ENCODE results near the gene CHDH. TPM values are rescaled to one million over a fixed set of nuclear protein-coding genes. Genes with fewer than 3 reads are reported as not detected.

CHDH gene
- total RNA-seq, 1 experiment from 2014 or later, result 5.1 TPM

DNA sequence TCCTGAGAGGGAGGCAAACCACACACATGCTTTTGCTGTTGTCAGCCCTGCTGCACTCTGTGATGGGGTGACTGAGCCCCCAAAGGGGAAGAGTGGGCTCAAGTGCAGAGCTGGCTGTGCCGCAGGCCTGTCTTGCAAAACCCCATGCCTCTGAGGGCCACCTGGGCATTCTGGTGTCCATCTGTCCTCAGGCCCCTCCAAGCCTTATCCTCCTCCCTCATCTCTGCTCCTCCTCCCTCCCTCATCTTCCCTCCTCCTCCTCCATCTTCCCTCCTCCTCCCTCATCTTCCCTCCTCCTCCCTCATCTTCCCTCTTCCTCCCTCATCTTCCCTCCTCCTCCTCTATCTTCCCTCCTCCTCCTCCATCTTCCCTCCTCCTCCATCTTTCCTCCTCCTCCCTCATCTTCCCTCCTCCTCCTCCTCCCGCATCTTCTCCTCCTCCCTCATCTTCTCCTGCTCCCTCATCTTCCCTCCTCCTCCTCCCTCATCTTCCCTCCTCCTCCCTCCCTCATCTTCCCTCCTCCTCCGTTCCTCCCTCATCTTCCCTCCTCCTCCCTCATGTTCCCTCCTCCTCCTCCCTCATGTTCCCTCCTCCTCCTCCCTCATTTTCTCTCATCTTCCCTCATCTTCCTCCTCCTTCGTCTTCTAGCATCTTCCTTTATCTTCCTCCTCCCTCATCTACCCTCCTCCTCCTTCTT, 40.6 kb downstream of the CHDH start:
- H3K4me2 ChIP-seq (ENCODE audit: low read length), result no peak overlapping the region
- CTCF ChIA-PET, result interaction anchor here (0.6 kb wide), 1 partner anchor 210 kb away, joined by 3 read pairs; no protein-coding TSS in a partner anchor

GRCh38 chr3:53804697-53805462, 41.3 kb downstream of the CHDH start:
- TF ChIP-seq EZH2 (IDR thresholded peaks at IDR 0.05; ENCODE audit: low read length, unreplicated experiment) (no peak), EZH2phosphoT487 (IDR thresholded peaks at IDR 0.05; ENCODE audit: borderline replicate concordance, low read length) (no peak)
- TF ChIP-seq, protein P1, sequence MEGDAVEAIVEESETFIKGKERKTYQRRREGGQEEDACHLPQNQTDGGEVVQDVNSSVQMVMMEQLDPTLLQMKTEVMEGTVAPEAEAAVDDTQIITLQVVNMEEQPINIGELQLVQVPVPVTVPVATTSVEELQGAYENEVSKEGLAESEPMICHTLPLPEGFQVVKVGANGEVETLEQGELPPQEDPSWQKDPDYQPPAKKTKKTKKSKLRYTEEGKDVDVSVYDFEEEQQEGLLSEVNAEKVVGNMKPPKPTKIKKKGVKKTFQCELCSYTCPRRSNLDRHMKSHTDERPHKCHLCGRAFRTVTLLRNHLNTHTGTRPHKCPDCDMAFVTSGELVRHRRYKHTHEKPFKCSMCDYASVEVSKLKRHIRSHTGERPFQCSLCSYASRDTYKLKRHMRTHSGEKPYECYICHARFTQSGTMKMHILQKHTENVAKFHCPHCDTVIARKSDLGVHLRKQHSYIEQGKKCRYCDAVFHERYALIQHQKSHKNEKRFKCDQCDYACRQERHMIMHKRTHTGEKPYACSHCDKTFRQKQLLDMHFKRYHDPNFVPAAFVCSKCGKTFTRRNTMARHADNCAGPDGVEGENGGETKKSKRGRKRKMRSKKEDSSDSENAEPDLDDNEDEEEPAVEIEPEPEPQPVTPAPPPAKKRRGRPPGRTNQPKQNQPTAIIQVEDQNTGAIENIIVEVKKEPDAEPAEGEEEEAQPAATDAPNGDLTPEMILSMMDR (conservative IDR thresholded peaks at IDR 0.05; ENCODE audit: low read depth, low read length), result no peak
- Histone ChIP-seq H3K36me3 (ENCODE audit: low read depth, low read length) (no peaks in the 10 kb centered on the region), H3K4me1 (ENCODE audit: insufficient read depth, low read length) (no peaks in the 10 kb centered on the region), H4K20me1 (ENCODE audit: low read length) (no peaks in the 10 kb centered on the region), H3K27me3 (ENCODE audit: low read length) (peaks cover 94% of the 10 kb centered on the region), H3K9me2 (replicated peaks; ENCODE audit: low read length) (no peaks in the 10 kb centered on the region), H3K4me3 (ENCODE audit: low read length) (no peak overlapping the region), H3K9ac (ENCODE audit: low read length) (no peak overlapping the region), H3K27ac (ENCODE audit: low read length) (no peak overlapping the region), H3F3A (ENCODE audit: low read length, unreplicated experiment) (no peaks in the 10 kb centered on the region), H3K4me2 (ENCODE audit: low read length) (no peak overlapping the region), H3K9me3 (ENCODE audit: low read length) (no peaks in the 10 kb centered on the region), H2AFZ (ENCODE audit: low read length) (no peak overlapping the region), H3K79me2 (ENCODE audit: low read length) (no peaks in the 10 kb centered on the region)
- ATAC-seq, result peak; percentile 43
- CTCF ChIA-PET, result interaction anchor here (0.6 kb wide), 1 partner anchor 211 kb away, joined by 3 read pairs; no protein-coding TSS in a partner anchor
- POLR2A ChIA-PET (ENCODE audit: unreplicated experiment), result no interaction called here
- peak; percentile 45 for DNase-seq
- no TSS peak for BruUV-seq (replicated peaks)
- intact Hi-C loops (cut with micrococcal nuclease), result no loop called here

More for the DNA sequence above, 40.6 kb downstream of the CHDH start:
- BruUV-seq (replicated peaks), result no TSS peak
- no peak for DNase-seq
- no peak for ATAC-seq
- H3K79me2 ChIP-seq (ENCODE audit: low read length), result no peaks in the 10 kb centered on the region
- no peaks in the 10 kb centered on the region for H3K4me1 ChIP-seq (ENCODE audit: insufficient read depth, low read length)
- H3K27ac ChIP-seq (ENCODE audit: low read length), result no peak overlapping the region
- H3K4me3 ChIP-seq (ENCODE audit: low read length), result no peak overlapping the region
- POLR2A ChIA-PET (ENCODE audit: unreplicated experiment), result no interaction called here
- H3K9me2 ChIP-seq (replicated peaks; ENCODE audit: low read length), result no peaks in the 10 kb centered on the region
- no peak overlapping the region for H2AFZ ChIP-seq (ENCODE audit: low read length)
- H3F3A ChIP-seq (ENCODE audit: low read length, unreplicated experiment), result no peaks in the 10 kb centered on the region
- intact Hi-C loops (cut with micrococcal nuclease), result no loop called here
- H3K36me3 ChIP-seq (ENCODE audit: low read depth, low read length), result no peaks in the 10 kb centered on the region
- H3K9me3 ChIP-seq (ENCODE audit: low read length), result no peaks in the 10 kb centered on the region
- peaks cover 92% of the 10 kb centered on the region for H3K27me3 ChIP-seq (ENCODE audit: low read length)
- H3K9ac ChIP-seq (ENCODE audit: low read length), result no peak overlapping the region
- TF ChIP-seq EZH2 (IDR thresholded peaks at IDR 0.05; ENCODE audit: low read length, unreplicated experiment) (no peak), EZH2phosphoT487 (IDR thresholded peaks at IDR 0.05; ENCODE audit: borderline replicate concordance, low read length) (no peak)
- TF ChIP-seq, protein P1 (conservative IDR thresholded peaks at IDR 0.05; ENCODE audit: low read depth, low read length), result no peak
- no peaks in the 10 kb centered on the region for H4K20me1 ChIP-seq (ENCODE audit: low read length)

All from PC-3 (cell line).